SIG-M5 treated with dmso at 0.1 percent for 504 hours (cell line): ENCODE results near the gene SNX33.
"Not testable (repeated sequence)": the region's sequence is repeated elsewhere in the genome, so short reads cannot be mapped to it uniquely, and the experiment has no call there.

Experiments used
- DNase-seq: peaks from one replicate; lab custom pipeline; 2025; ENCODE audit not compliant: unreplicated experiment; lab: John Stamatoyannopoulos, UW

SNX33 gene

DNA sequence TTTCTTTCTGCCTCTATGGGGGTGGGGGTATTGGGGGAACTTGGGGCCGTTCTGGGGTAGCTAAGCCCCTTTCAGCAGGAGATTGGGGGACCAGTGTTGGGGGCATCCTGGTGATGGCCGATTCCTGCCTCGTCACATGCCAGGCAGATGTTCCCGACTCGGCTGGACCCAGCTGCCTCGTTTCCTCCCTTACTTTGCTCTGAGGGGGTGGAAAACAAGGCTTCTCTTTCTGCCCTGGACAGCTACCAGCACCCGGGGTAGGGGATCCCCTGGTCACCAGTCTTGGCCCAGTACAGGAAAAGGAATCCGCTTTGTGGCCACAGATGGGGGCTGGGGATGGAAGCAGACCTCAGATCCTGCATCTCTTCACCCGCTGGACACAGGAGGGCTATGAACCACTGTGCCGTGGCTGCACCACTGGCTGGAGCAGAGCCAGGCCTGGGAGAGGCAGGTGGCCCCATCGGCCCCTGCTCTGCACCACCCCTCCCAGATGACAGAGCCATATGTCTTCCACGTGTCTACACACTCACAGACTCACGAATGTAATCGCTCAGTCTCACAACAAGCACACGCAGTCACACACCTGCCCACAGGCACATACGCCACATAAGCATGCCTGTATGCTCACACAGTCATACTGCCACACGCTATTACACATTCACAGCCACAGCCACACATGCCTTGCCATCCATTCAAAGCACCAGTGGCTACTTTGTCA, 12.4 kb downstream of the SNX33 start:
- DNase-seq, result no peak

DNA sequence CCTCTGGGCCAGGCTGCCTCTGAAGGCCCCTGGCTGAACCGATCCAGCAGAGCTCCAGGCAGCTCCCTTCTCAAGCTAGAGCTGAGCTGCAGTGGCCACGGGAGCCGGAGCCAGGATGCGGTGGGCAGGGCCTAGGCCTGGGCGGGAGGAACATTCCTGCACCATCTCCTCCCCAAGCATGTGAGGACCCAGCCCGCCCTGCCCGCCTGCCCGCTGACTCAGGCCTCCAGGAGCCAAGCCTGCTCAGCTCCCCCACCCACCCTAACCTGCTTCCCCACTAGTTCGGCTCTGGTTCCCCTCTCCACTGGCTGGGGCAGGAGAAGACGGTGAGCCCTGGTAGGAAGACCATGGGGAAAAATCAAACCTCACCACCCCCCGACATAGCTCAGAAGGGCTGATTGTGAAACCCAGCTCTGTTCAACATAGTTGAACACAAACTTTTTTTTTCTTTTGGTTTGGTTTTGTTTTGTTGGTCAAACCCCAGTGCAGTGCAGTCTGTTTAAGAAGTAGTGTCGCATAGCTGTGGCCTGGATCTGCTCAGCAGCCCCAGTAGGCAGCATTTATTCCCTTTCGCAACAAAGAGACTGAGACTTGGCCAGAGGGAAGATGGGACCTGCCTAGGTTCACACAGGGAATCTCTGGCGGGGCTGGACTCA, 13.5 kb downstream of the SNX33 start:
- DNase-seq, result no peak

DNA sequence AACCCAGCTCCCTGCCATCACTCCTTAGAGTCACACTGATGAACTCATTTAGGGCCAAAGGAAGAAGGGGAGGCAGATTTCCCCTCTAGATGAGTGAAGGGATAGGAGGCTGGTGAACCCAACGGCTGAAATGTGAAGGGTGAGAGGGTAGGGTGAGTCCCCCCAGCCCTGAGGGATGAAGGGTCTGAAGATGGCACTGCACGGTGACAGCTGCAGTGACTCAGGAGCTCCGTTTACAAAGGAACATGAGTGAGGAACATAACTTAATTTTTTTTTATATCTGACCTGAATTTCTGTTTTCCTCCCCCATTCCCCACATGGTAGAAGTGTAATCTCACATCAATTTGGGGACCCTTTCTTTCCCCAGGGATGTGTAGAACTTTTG, 14.0 kb downstream of the SNX33 start:
- DNase-seq, result no peak

- DNase-seq, result no peak
These were observed 15.3 kb downstream of the SNX33 start for GRCh38 chr15:75662823-75663519.

DNA sequence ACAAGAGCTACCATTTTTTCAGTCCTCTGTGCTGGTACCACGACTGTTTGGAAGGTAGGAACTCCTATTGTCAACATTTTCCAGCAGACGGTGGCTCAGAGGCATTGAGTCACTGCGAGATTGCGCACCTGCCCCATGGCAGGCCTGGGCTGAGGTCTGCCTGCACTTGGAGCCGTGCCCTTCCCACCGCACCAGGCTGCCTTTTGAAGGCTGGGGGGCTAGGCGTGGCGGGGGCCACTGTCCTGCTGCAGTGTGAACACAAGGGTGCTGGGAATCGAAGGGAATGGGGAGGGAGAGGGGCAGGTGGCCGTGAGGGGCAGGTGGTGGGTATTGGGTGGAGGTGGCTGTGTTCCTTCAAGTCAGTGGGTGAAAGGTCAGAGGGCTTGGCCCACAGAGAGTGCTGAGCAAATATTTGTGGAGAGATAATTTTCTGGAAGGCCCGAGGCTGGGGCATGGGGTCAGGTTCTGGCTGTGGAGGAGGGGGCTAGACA, 16.3 kb downstream of the SNX33 start:
- DNase-seq, result no peak

DNA sequence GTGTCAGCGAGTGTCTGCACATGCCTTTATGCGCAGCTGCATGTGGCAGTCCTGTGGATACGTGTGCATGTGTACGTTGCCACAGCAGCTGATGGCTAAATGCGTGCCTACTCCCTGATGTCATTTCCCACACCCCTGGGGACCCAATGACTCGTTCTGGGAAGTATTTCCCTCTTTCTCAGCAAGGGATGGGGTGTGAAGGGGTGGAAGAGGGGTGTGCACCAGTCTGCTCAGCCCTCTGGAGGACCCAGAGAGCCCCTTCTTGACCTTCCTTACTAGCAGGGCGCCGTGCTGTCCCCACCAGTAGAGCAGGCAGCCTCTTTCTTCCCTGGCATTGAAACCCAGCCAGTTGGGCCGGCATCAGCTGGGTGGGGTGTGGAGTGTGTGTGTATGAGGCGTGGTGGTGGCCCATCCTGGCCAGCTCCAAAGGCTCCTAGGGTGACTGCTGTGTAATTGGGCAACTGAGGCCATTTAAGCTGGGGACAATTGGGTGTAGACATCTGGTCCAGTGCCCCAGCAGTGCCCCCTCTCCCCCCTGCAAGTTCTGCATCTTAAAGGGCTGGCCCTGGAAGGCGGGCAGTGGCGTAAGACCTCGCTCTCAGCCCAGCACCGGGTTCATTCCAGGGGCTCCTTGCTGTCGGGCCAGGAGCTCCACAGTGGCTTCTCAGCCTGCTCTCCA, 19.2 kb downstream of the SNX33 start:
- no peak for DNase-seq

DNA sequence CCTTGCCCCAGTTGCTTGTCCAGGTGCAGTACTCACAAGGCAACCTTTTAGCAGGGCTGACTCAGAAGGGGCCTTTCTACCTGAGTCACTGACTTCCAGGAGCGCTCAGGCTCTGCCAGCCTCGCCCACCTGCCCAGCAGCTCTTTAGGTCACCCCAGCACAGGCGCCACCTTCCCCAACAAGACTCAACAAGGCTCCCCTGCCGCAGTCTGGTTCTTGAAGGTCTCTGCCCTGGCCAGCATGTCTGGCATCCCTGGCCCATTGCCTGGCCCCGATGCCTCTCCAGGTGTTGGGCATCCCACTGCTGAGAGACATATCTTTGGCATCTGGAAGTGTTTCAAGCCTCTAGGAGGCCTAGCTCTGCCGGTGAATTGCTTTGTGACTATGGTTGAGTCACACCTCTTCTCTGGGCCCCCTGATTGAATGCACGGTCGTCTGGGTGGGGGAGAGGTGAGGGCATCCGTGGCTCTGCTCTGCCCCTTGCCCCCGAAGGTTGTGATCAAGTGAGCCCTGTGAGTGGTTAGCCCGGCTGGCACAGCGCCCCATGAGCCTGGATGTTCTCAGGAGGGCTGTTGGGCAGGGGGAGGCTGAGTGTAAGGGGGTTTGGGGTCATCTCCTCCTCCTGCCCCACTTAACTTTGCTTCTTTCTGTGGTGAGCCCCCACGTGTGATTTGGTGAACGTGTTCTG, 21.6 kb downstream of the SNX33 start:
- DNase-seq, result no peak

DNA sequence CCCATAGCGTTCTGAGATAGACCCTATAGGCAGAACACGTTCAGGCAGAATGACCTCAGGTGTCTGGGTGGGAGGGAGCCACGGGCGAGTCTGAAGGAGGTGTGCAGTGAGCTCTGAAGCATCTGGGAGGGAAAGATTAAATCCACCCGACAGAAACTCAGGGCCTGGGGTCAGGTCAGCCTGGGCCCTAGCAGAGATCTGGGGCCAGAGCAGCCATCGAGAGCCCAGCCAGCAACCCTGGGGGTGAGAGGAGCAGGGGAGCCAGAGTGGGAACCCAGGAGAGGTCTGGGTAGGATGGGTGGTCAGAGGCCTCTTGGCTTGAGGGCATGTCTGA, 22.1 kb downstream of the SNX33 start:
- DNase-seq, result no peak

- DNase-seq, result no peak
These were observed 24.3 kb downstream of the SNX33 start for GRCh38 chr15:75671730-75672602.

GRCh38 chr15:75672646-75673425, 25.1 kb downstream of the SNX33 start:
- no peak for DNase-seq

DNA sequence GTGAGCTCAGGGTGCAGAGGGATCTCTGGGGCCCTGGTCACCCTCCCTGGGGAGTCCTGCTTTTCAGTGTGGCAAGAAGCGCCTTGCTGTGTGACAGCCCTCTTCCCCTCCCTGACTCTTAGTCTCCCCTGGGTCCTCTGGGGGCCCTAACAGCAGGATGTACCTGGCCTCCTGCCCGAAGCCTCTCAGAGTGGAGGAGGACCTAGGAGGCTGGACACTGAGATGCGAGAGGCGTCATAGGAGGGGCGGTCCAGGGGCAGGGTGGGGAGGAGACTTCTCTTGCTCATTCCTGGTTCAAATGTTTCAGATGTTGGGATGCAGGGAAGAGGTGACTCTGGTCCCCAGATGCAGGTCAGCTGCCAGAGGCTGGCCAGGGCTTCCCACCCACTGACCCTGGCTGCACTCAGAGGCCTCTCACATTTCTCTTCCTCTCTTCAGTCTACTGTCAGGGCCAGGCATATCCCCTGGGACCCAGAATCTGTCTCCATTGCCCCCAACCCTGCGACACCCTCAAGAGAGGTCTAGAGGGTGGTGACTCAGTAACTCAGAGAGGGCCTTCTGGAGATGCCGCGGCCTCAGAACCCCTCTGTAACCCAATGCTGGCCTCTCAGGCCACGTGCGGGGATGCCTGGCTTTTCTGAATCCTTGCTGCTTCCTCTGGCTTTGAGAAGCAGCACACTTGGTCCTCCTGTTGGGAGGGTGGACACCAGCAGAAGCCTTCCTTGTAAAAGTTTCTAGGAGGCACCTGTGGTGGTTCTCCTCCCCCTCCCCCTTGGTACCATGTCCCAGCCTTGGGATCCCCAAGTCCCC, 25.9 kb downstream of the SNX33 start:
- DNase-seq, result no peak

GRCh38 chr15:75674366-75674765, 26.7 kb downstream of the SNX33 start:
- no peak for DNase-seq

DNA sequence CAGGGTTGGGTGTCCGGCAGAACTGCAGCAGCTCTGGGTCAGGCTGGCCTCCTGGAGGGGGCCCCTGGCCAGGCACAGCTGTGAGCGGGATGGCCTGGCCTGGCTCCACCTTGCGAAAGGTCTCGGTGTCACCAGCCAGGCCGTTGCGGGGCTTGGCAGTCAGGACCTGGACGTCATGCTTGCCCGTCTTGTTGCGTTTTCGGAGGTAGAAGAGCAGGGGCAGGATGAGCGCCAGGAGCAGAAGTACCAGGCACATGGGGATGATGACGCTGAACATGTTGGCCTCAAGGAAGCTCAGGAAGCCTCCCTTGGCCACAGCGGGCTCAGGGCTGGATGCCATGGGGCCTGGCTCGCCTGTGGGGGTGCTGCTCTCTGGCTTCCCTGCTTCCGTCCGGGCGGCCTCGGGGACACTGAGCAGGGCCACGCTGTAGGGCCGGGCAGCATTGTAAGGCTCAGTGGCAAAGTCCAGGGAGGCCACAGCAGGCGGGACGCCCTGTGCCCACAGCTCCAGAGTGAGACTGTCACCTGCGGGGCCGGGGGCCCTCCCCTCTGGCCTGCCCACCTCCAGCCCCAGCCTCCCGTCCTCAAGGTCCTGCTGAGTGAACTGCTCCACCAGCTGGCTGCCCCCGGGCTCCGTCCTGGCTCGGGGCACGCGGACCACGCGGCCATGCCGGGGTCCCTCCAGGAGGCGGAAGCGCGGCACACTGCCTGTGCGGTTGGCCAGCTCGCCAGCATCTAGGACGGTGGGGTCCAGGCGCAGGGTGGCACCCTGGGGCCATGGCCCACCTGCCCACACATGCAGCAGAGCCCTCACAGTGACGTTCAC, 28.1 kb downstream of the SNX33 start:
- no peak for DNase-seq

DNA sequence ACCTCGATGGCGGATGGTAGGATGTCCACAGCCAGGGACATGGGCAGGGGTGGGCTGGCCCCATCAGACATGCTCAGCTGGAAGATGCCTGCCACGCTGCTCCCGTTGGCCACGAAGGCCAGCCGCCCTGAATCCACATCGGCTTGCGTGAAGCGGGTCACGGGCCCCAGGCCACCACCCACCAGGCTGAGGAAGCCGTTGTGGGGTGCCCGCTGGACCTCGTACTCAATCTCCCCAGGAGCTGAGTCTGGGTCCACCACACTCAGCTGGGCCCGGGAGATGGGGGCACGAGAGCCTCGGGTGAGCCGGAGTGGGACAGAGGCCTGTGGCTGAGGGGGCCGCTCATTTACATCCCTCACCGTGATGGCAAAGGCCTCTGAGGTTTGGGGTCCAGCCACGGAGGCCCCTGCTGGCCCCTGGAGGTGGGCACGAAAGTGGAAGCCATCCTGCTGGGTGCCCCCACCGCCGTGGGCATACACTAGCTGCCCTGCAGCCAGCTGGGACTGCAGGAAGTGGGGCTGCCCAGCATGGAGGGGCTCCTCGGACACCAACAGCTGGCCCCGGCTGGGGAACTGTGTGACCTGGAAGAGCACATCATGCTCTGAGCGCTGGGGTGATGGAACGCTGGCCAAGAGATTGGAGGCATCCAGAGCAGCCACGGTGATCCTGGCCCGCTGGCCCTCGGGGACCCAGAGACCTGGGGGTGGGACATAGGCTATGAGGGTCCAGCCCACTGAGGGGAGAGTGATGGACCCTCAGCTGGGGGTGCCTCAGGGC, 29.2 kb downstream of the SNX33 start:
- no peak for DNase-seq

GRCh38 chr15:75677465-75678323, 30.0 kb downstream of the SNX33 start:
- peak; percentile 43 for DNase-seq

DNA sequence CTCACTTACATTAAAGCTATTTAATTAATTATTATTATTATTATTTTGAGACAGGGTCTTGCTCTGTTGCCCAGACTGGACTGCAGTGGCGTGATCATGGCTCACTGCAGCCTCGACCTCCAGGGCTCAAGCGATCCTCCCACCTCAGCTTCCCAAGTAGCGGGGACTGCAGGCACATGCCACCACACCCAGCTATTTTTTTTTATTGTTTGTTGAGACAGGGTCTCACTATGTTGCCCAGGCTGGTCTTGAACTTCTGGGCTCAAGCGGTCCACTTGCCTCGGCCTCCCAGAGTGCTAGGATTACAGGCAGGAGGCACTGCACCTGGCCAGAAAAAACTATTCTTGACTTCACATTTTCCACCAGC, 30.6 kb downstream of the SNX33 start:
- not testable (repeated sequence) for DNase-seq
